HCT116 (cell line): ENCODE data around the gene TBC1D1. TPM values are rescaled to one million over a fixed set of nuclear protein-coding genes. Genes with fewer than 3 reads are reported as not detected.

ENCODE experiments used
- ATAC-seq: fragments of 200-7000 bp; cut with Tn5 transposase; 2 replicates; pipeline ENCODE4 v1.9.1; 2020; ENCODE audit warnings: mild to moderate bottlenecking, moderate library complexity
- BruUV-seq: library from RNA; stranded (reverse); fragments of 400-500 nt; replicated peaks from 2 replicates; lab custom pipeline; 2021; lab: Mats Ljungman, UMichigan
- CTCF ChIA-PET: fragments of 300-600 bp; sonication (Branson Sonifier 250); formaldehyde crosslinking; loops from one replicate; lab custom pipeline; 2021; ENCODE audit warnings: antibody characterized with exemption; lab: Charles Lee
- POLR2A ChIA-PET: fragments of 300-600, 350-600 bp; sonication (Branson Sonifier 250); formaldehyde crosslinking; loops from one replicate; lab custom pipeline; 2021; ENCODE audit warnings: antibody characterized with exemption; lab: Charles Lee
- RAD21 ChIA-PET, 2 experiments: fragments of 300-600 bp; sonication (Branson Sonifier 250); formaldehyde crosslinking; loops; one replicate each; lab custom pipeline; 2023; ENCODE audit warnings: low total read pairs in 2 of 2; ENCODE audit not compliant: uncharacterized antibody in 2 of 2, unreplicated experiment in 2 of 2, low non-redundant PET in 1 of 2; lab: Charles Lee
- DNase-seq: peaks from one replicate; pipeline ENCODE4 v3.0.0-alpha.2; 2010; ENCODE audit warnings: low read depth, low spot score
- H2AFZ ChIP-seq: fragments of 200-600 bp; shearing (Covaris generic), sonication (generic); 2 replicates; pipeline ENCODE4 v1.6.1; 2017; ENCODE audit warnings: low read depth, mixed run types, mixed read lengths, antibody characterized with exemption, low read length; ENCODE audit not compliant: poor library complexity, severe bottlenecking
- H3K27ac ChIP-seq: 2 replicates; pipeline ENCODE4 v1.5.1; 2012; ENCODE audit warnings: low read depth, low read length
- H3K27me3 ChIP-seq: fragments of 200-600 bp; sonication (generic); 2 replicates; pipeline ENCODE4 v1.6.1; 2016; ENCODE audit warnings: mixed run types, low read length, mixed read lengths; ENCODE audit not compliant: insufficient read depth
- H3K36me3 ChIP-seq, 2 experiments: fragments of 200-500 bp in 1 of 2; fragments of 200-600 bp in 1 of 2; sonication (Bioruptor generic) in 1 of 2; sonication (generic) in 1 of 2; 2 replicates each; pipeline versions ENCODE4 v1.5.1 to v1.6.1; 2014 to 2016; ENCODE audit warnings: low read length in 2 of 2, inconsistent platforms in 1 of 2, mixed read lengths in 1 of 2, mixed run types in 1 of 2; ENCODE audit not compliant: insufficient read depth in 2 of 2, control insufficient read depth in 1 of 2
- H3K4me1 ChIP-seq, 2 experiments: fragments of 200-600 bp in 1 of 2; sonication (generic) in 1 of 2; 2 replicates each; pipeline versions ENCODE4 v1.5.1 to v1.6.1; 2012 to 2017; ENCODE audit warnings: low read length in 2 of 2, inconsistent platforms in 1 of 2, mild to moderate bottlenecking in 1 of 2, mixed read lengths in 1 of 2, mixed run types in 1 of 2, moderate library complexity in 1 of 2; ENCODE audit not compliant: insufficient read depth in 2 of 2, control insufficient read depth in 1 of 2
- H3K4me2 ChIP-seq: fragments of 200-600 bp; sonication (generic); 2 replicates; pipeline ENCODE4 v1.6.1; 2017; ENCODE audit warnings: mixed run types, low read length, mixed read lengths
- H3K4me3 ChIP-seq, 2 experiments: fragments of 200-600 bp in 1 of 2; sonication (generic) in 1 of 2; replicated peaks in 1 of 2; 2 replicates each; pipeline ENCODE4 v1.5.1; 2011 to 2016; ENCODE audit warnings: low read length in 2 of 2, control low read depth in 1 of 2, low read depth in 1 of 2, mild to moderate bottlenecking in 1 of 2, mixed read lengths in 1 of 2, mixed run types in 1 of 2
- H3K79me2 ChIP-seq: fragments of 200-600 bp; sonication (generic); 2 replicates; pipeline ENCODE4 v1.6.1; 2017; ENCODE audit warnings: mild to moderate bottlenecking, mixed run types, low read length, moderate library complexity, mixed read lengths; ENCODE audit not compliant: insufficient read depth
- H3K9ac ChIP-seq: fragments of 200-600 bp; sonication (generic); 2 replicates; pipeline ENCODE4 v1.6.1; 2016; ENCODE audit warnings: low read length, mixed read lengths
- H3K9me2 ChIP-seq: fragments of 200-600 bp; sonication (generic), shearing (Covaris generic); 2 replicates; pipeline ENCODE4 v1.6.1; 2017; ENCODE audit warnings: mixed run types, mild to moderate bottlenecking, moderate library complexity; ENCODE audit not compliant: insufficient read depth
- H3K9me3 ChIP-seq, 2 experiments: fragments of 200-500 bp in 1 of 2; fragments of 200-600 bp in 1 of 2; sonication (Bioruptor generic) in 1 of 2; sonication (generic) in 1 of 2; 2 replicates each; pipeline ENCODE4 v1.6.1; 2014 to 2017; ENCODE audit warnings: low read length in 2 of 2, mixed read lengths in 2 of 2, inconsistent platforms in 1 of 2, low read depth in 1 of 2, mild to moderate bottlenecking in 1 of 2, mixed run types in 1 of 2, moderate library complexity in 1 of 2; ENCODE audit not compliant: control insufficient read depth in 1 of 2, insufficient read depth in 1 of 2
- H4K20me1 ChIP-seq: fragments of 200-600 bp; sonication (generic), shearing (Covaris generic); 2 replicates; pipeline ENCODE4 v1.6.1; 2017; ENCODE audit warnings: mixed run types, mild to moderate bottlenecking, moderate library complexity; ENCODE audit not compliant: insufficient read depth
- CBX3 ChIP-seq: IDR thresholded peaks from 2 replicates; pipeline ENCODE4 v1.6.1; 2012; ENCODE audit warnings: low read depth
- CEBPB ChIP-seq: IDR thresholded peaks from 2 replicates; pipeline ENCODE4 v1.6.1; 2012; ENCODE audit warnings: low read depth
- CTCF ChIP-seq, 3 experiments: fragments of 200-600 bp in 1 of 3; sonication (generic) in 1 of 3; IDR thresholded peaks in 2 of 3; conservative IDR thresholded peaks in 1 of 3; 2 replicates each; pipeline ENCODE4 v1.5.1; 2012 to 2017; ENCODE audit warnings: low read depth in 2 of 3, low read length in 2 of 3, antibody characterized with exemption in 1 of 3, borderline replicate concordance in 1 of 3, control low read depth in 1 of 3, mild to moderate bottlenecking in 1 of 3, mixed read lengths in 1 of 3, mixed run types in 1 of 3, moderate library complexity in 1 of 3; ENCODE audit not compliant: insufficient read depth in 1 of 3
- EGR1 ChIP-seq: IDR thresholded peaks from 2 replicates; pipeline ENCODE4 v1.6.1; 2012; ENCODE audit warnings: low read depth
- ELF1 ChIP-seq: IDR thresholded peaks from 2 replicates; pipeline ENCODE4 v1.6.1; 2012; ENCODE audit warnings: low read depth, borderline replicate concordance
- EZH2 ChIP-seq: fragments of 200-600 bp; sonication (generic); IDR thresholded peaks from 2 replicates; pipeline ENCODE4 v1.6.1; 2017; ENCODE audit warnings: antibody characterized with exemption, mixed run types
- EZH2phosphoT487 ChIP-seq: fragments of 200-600 bp; IDR thresholded peaks from 2 replicates; pipeline ENCODE4 v1.6.1; 2018; ENCODE audit warnings: antibody characterized with exemption, borderline replicate concordance
- FOSL1 ChIP-seq: IDR thresholded peaks from 2 replicates; pipeline ENCODE4 v1.6.1; 2012; ENCODE audit warnings: low read depth
- JUND ChIP-seq: IDR thresholded peaks from 2 replicates; pipeline ENCODE4 v1.6.1; 2012
- MAX ChIP-seq: IDR thresholded peaks from 2 replicates; pipeline ENCODE4 v1.6.1; 2012
- SIN3A ChIP-seq: IDR thresholded peaks from 2 replicates; pipeline ENCODE4 v1.6.1; 2012; ENCODE audit warnings: low read depth
- SP1 ChIP-seq: IDR thresholded peaks from 2 replicates; pipeline ENCODE4 v1.6.1; 2012; ENCODE audit warnings: low read depth
- SRF ChIP-seq: IDR thresholded peaks from 2 replicates; pipeline ENCODE4 v1.6.1; 2012; ENCODE audit warnings: low read depth
- TCF7L2 ChIP-seq: IDR thresholded peaks from 2 replicates; pipeline ENCODE4 v1.7.0; 2011; ENCODE audit warnings: borderline replicate concordance, inconsistent platforms; ENCODE audit not compliant: insufficient read depth, insufficient read length; ENCODE audit errors: extremely low read depth
- YY1 ChIP-seq: IDR thresholded peaks from 2 replicates; pipeline ENCODE4 v1.6.1; 2011; ENCODE audit warnings: low read length, low read depth, moderate library complexity, mild to moderate bottlenecking; ENCODE audit not compliant: insufficient replicate concordance; ENCODE audit errors: extremely low read depth
- intact Hi-C: fragments of 100-400 bp; cut with micrococcal nuclease; formaldehyde crosslinking; loops from 2 replicates; pipeline ENCODE4 v1.10.0; 2022
- total RNA-seq: library from RNA; stranded (reverse); gene quantifications from one replicate; pipeline ENCODE4 v1.2.1, GENCODE V29; 2021; ENCODE audit not compliant: unreplicated experiment

The TBC1D1 gene
- total RNA-seq, 1 experiment from 2014 or later: 82.7 TPM

DNA sequence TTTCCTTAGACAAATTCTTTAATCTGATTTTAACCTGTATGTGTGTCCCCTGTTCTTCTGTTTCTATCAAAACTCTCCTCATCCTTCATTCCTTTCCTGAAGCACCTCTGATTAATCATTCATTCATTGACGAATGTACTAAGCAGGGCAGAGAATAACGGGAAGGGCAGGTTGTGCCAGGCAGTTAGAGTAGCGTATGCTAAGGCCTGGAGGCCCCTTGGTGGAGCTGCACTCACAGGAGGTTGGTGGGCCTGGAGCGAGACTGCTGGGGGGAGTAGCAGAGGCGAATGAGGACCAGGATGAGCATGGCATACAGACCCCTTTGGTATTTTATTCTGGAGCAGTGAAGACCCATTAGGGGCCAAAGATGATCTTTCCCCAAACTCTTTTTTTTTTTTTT, 91.9 kb downstream of the TBC1D1 start:
- no peaks in the 10 kb centered on the region for H3K27me3 ChIP-seq
- DNase-seq: no peak
- no peak overlapping the region for H2AFZ ChIP-seq
- H4K20me1 ChIP-seq: no peaks in the 10 kb centered on the region
- H3K4me1 ChIP-seq: peaks cover 0 to 18% of the 10 kb centered on the region in 2 experiments; a peak in 2 of 4 replicates
- H3K9ac ChIP-seq: no peak overlapping the region
- TF ChIP-seq SRF (no peak), EZH2phosphoT487 (no peak), SIN3A (no peak), EZH2 (no peak), CBX3 (no peak), FOSL1 (no peak), CEBPB (no peak), CTCF (IDR thresholded peaks at IDR 0.05 in 2 of 3, conservative IDR thresholded peaks at IDR 0.05 in 1 of 3; ENCODE audit: borderline replicate concordance in 1 of 3, insufficient read depth in 1 of 3, low read depth in 2 of 3, low read length in 2 of 3) (no peak), JUND (no peak), EGR1 (no peak), ELF1 (no peak), SP1 (no peak), MAX (no peak), TCF7L2 (no peak), YY1 (no peak)
- no TSS peak for BruUV-seq
- H3K27ac ChIP-seq: no peak overlapping the region
- CTCF ChIA-PET: interaction anchor here (1.2 kb wide), 1 partner anchor 12 kb away, joined by 3 read pairs; no protein-coding TSS in a partner anchor
- intact Hi-C loops: no loop called here
- H3K4me3 ChIP-seq: no peak overlapping the region
- no peak for ATAC-seq
- POLR2A ChIA-PET: no interaction called here
- no peaks in the 10 kb centered on the region for H3K9me2 ChIP-seq
- H3K79me2 ChIP-seq: peaks cover 55% of the 10 kb centered on the region
- no peak overlapping the region for H3K4me2 ChIP-seq
- no peaks in the 10 kb centered on the region for H3K9me3 ChIP-seq
- RAD21 ChIA-PET: no interaction called here
- no peaks in the 10 kb centered on the region for H3K36me3 ChIP-seq
